ENCODE measurements around the gene TMEM11. TPM values are rescaled to one million over a fixed set of nuclear protein-coding genes. Genes with fewer than 3 reads are reported as not detected.

The TMEM11 gene
- total and polyA plus RNA-seq, 2 donors (not counting 1 experiment from before 2014, with no cell fraction given) = 21.4 to 25.3 TPM

DNA sequence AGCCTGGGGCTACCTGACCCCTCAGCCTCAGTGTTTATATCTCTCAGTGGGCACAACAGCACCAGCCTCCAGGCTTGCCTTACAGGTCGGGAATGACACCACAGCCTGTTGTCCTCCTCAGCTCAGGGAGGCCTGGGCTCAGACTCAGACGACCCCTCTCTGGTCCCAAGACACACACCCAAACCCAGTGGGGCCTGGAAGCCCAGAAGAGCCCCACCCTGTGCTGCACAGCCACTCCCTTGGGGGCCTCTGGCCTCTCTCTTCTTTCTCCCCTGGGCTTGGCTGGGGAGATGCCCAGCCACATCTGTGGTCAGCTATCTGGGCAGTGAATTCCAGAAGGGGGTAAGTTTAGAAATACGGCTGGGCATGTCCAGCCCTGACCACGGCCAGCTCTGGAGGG lies 36.9 kb upstream of the TMEM11 start:
- Mint-ChIP-seq H3K27ac (peak overlapping the region; percentile 67), H3K9me3 (ENCODE audit: insufficient read depth) (no peaks in the 10 kb centered on the region), H3K4me3 (no peak overlapping the region), H3K4me1 (peaks cover 23% of the 10 kb centered on the region), H3K27me3 (no peaks in the 10 kb centered on the region)
- WGBS (ENCODE audit: insufficient coverage) = 59% methylated on average over 2 of the region's 4 CpGs
- Histone ChIP-seq H2AFZ (ENCODE audit: insufficient read depth, low read depth, low read length, poor library complexity, severe bottlenecking) (no peak overlapping the region), H3K4me1 (ENCODE audit: control insufficient read depth in 2 of 2, insufficient read depth in 2 of 2, low read length in 2 of 2) (peaks cover 11 to 25% of the 10 kb centered on the region in 2 donors), H3K27ac (ENCODE audit: low read length in 2 of 2) (no peak overlapping the region), H3K4me2 (replicated peaks; ENCODE audit: low read depth, low read length, poor library complexity, severe bottlenecking) (no peak overlapping the region), H3K27me3 (replicated peaks in 1 of 4; ENCODE audit: control extremely low read depth in 1 of 4, control insufficient read depth in 3 of 4, insufficient read depth in 4 of 4, low read length in 3 of 4) (no peaks in the 10 kb centered on the region), H3K9ac (ENCODE audit: low read length) (no peak overlapping the region), H4K20me1 (ENCODE audit: control insufficient read depth, insufficient read depth, low read length, poor library complexity, severe bottlenecking) (no peaks in the 10 kb centered on the region), H3K79me2 (ENCODE audit: control insufficient read depth, insufficient read depth, low read length) (no peaks in the 10 kb centered on the region), H3K9me3 (ENCODE audit: control extremely low read depth in 1 of 3, control insufficient read depth in 2 of 3, insufficient read depth in 1 of 3, low read length in 2 of 3) (peaks cover 0 to 2% (median 0%) of the 10 kb centered on the region in 3 donors), H3K4me3 (ENCODE audit: control extremely low read depth in 1 of 5, extremely low read depth in 1 of 5, insufficient read depth in 1 of 5, low read depth in 2 of 5, low read length in 4 of 5) (no peak overlapping the region), H3K36me3 (replicated peaks in 1 of 2; ENCODE audit: control extremely low read depth in 1 of 2, control insufficient read depth in 1 of 2, extremely low read depth in 1 of 2, insufficient read depth in 2 of 2, low read length in 1 of 2) (no peaks in the 10 kb centered on the region)
- CTCF ChIA-PET = interaction anchor here (0.7 kb wide), 1 partner anchor 257 kb away, joined by 9 read pairs; no protein-coding TSS in a partner anchor
- TF ChIP-seq EZH2 (IDR thresholded peaks at IDR 0.05; ENCODE audit: borderline replicate concordance, insufficient read depth, low read depth, low read length, poor library complexity, severe bottlenecking) = no peak
- TF ChIP-seq, protein P1, sequence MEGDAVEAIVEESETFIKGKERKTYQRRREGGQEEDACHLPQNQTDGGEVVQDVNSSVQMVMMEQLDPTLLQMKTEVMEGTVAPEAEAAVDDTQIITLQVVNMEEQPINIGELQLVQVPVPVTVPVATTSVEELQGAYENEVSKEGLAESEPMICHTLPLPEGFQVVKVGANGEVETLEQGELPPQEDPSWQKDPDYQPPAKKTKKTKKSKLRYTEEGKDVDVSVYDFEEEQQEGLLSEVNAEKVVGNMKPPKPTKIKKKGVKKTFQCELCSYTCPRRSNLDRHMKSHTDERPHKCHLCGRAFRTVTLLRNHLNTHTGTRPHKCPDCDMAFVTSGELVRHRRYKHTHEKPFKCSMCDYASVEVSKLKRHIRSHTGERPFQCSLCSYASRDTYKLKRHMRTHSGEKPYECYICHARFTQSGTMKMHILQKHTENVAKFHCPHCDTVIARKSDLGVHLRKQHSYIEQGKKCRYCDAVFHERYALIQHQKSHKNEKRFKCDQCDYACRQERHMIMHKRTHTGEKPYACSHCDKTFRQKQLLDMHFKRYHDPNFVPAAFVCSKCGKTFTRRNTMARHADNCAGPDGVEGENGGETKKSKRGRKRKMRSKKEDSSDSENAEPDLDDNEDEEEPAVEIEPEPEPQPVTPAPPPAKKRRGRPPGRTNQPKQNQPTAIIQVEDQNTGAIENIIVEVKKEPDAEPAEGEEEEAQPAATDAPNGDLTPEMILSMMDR (IDR thresholded peaks at IDR 0.05) = no peak
- ATAC-seq (ENCODE audit: low read depth) = no peak
- intact Hi-C loops (cut with micrococcal nuclease) = no loop called here
- DNase-seq = no peak
- POLR2A ChIA-PET = no interaction called here

DNA sequence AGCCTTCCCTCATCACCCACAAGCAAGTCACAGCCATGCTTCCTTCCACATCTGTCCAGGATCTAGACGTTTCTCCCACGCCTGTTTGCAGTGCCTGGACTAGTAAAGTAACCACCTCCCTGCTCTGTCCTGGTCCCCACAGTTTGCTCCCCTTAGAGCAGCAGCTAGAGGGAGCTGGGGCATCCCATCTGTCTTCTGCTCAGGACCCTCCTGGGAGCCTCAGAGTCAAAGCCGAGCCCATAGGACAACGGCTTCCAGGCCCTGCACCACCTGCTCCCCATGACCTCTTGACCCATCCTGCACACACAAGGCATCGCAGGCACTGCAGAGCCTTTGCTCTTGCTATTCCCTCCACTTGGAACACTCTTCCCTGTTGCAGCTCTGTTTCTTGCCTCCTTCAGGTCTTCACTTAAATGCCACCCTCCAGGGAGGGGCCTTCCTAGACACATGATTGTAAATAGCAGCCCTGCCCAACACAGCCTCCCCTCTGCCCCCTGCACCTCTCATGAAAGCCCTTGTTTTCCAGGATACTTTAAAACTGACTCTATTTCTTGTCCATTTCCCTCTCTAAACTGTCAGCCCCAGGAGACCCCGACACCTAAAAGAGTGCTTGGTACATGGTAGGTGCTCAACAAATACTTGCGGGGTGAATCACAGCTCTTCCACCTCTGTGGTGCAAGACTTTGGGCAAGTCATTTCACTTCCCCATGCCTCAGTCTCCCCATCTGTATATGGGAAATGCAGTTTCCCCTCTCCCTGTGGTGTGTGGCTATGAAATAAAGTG lies 36.2 kb upstream of the TMEM11 start:
- H4K20me1 ChIP-seq (ENCODE audit: control insufficient read depth, insufficient read depth, low read length, poor library complexity, severe bottlenecking) = no peaks in the 10 kb centered on the region
- peaks cover 11 to 28% of the 10 kb centered on the region in 2 donors for H3K4me1 ChIP-seq (ENCODE audit: control insufficient read depth in 2 of 2, insufficient read depth in 2 of 2, low read length in 2 of 2)
- H3K4me2 ChIP-seq (replicated peaks; ENCODE audit: low read depth, low read length, poor library complexity, severe bottlenecking) = no peak overlapping the region
- Mint-ChIP-seq H3K4me3 (no peak overlapping the region), H3K27ac (no peak overlapping the region), H3K27me3 (no peaks in the 10 kb centered on the region), H3K9me3 (ENCODE audit: insufficient read depth) (no peaks in the 10 kb centered on the region), H3K4me1 (peaks cover 27% of the 10 kb centered on the region)
- CTCF ChIA-PET = interaction anchor here (1.5 kb wide), 1 partner anchor 10 kb away, joined by 5 read pairs; no protein-coding TSS in a partner anchor
- WGBS (ENCODE audit: insufficient coverage) = 73% methylated on average over 5 of the region's 7 CpGs
- ATAC-seq (ENCODE audit: low read depth) = no peak
- TF ChIP-seq EZH2 (IDR thresholded peaks at IDR 0.05; ENCODE audit: borderline replicate concordance, insufficient read depth, low read depth, low read length, poor library complexity, severe bottlenecking) = no peak
- TF ChIP-seq, protein P1 (IDR thresholded peaks at IDR 0.05) = no peak
- no peak overlapping the region for H3K9ac ChIP-seq (ENCODE audit: low read length)
- no peak overlapping the region for H3K27ac ChIP-seq (ENCODE audit: low read length in 2 of 2)
- no peak overlapping the region for H2AFZ ChIP-seq (ENCODE audit: insufficient read depth, low read depth, low read length, poor library complexity, severe bottlenecking)
- H3K36me3 ChIP-seq (replicated peaks in 1 of 2; ENCODE audit: control extremely low read depth in 1 of 2, control insufficient read depth in 1 of 2, extremely low read depth in 1 of 2, insufficient read depth in 2 of 2, low read length in 1 of 2) = no peaks in the 10 kb centered on the region
- intact Hi-C loops (cut with micrococcal nuclease) = no loop called here
- POLR2A ChIA-PET = no interaction called here
- no peaks in the 10 kb centered on the region for H3K27me3 ChIP-seq (replicated peaks in 1 of 4; ENCODE audit: control extremely low read depth in 1 of 4, control insufficient read depth in 3 of 4, insufficient read depth in 4 of 4, low read length in 3 of 4)
- no peaks in the 10 kb centered on the region for H3K79me2 ChIP-seq (ENCODE audit: control insufficient read depth, insufficient read depth, low read length)
- H3K4me3 ChIP-seq (ENCODE audit: control extremely low read depth in 1 of 5, extremely low read depth in 1 of 5, insufficient read depth in 1 of 5, low read depth in 2 of 5, low read length in 4 of 5) = no peak overlapping the region
- no peak for DNase-seq
- H3K9me3 ChIP-seq (ENCODE audit: control extremely low read depth in 1 of 3, control insufficient read depth in 2 of 3, insufficient read depth in 1 of 3, low read length in 2 of 3) = peaks cover 0 to 2% (median 0%) of the 10 kb centered on the region in 3 donors
